Thyroid gland (tissue), 4 donors: ENCODE measurements around the gene ACSM3. TPM values are rescaled to one million over a fixed set of nuclear protein-coding genes. Genes with fewer than 3 reads are reported as not detected.

Experiments used
- DNase-seq, 2 donors: peaks; one replicate each; pipeline ENCODE4 v3.0.0-alpha.2; 2019
- H3K27ac ChIP-seq, 3 donors: fragments of 200-600 bp; sonication (generic); 1 replicate in 2 of 3; 2 replicates in 1 of 3; pipeline ENCODE4 v1.5.1; 2016 to 2019; ENCODE audit warnings: mild to moderate bottlenecking in 1 of 3, moderate library complexity in 1 of 3
- H3K27me3 ChIP-seq: fragments of 200-600 bp; sonication (generic); one replicate; pipeline ENCODE4 v1.5.1; 2019
- H3K36me3 ChIP-seq, 2 donors: fragments of 200-600 bp; sonication (generic); one replicate each; pipeline ENCODE4 v1.5.1; 2016 to 2019
- H3K4me1 ChIP-seq, 2 donors: fragments of 200-600 bp; sonication (generic); one replicate each; pipeline ENCODE4 v1.5.1; 2017 to 2019
- H3K4me3 ChIP-seq, 3 donors: fragments of 200-600 bp; sonication (generic); replicated peaks in 1 of 3; 1 replicate in 2 of 3; 2 replicates in 1 of 3; pipeline ENCODE4 v1.5.1; 2016; ENCODE audit warnings: mild to moderate bottlenecking in 1 of 3
- H3K9me3 ChIP-seq: fragments of 200-600 bp; sonication (generic); one replicate; pipeline ENCODE4 v1.5.1; 2017
- POLR2A ChIP-seq, 2 donors: fragments of 450-650 bp; IDR thresholded peaks; one replicate each; pipeline ENCODE4 v1.6.1; 2017; ENCODE audit warnings: antibody characterized with exemption in 2 of 2, mild to moderate bottlenecking in 2 of 2, moderate library complexity in 1 of 2
- WGBS, 2 donors: methylation state at CpG; one replicate each; pipeline ENCODE4 v1.1.5; 2017; 5-methylcytosine and 5-hydroxymethylcytosine counted together
- intact Hi-C: fragments of 100-400 bp; cut with DNase I; formaldehyde crosslinking; loops from one replicate; pipeline ENCODE4 v1.15.1; 2023
- total RNA-seq, 4 donors: library from RNA; depleted of rRNA; stranded (reverse); fragments of >200 nt; gene quantifications; one replicate each; pipeline ENCODE4 v1.2.3, GENCODE V29; 2016
- TF ChIP-seq, protein P1 (sequence below), 6 experiments: fragments of 200-600 bp in 3 of 6; fragments of 450-650 bp in 3 of 6; sonication (generic) in 3 of 6; IDR thresholded peaks; one replicate each; pipeline ENCODE4 v1.5.1; 2016 to 2019; ENCODE audit warnings: antibody characterized with exemption in 6 of 6, mild to moderate bottlenecking in 2 of 6, inconsistent platforms in 1 of 6, moderate library complexity in 1 of 6

ACSM3 gene
- total RNA-seq, 4 donors from 2014 or later, result 1.2 to 1.7 (median 1.6) TPM; not detected in 1

DNA sequence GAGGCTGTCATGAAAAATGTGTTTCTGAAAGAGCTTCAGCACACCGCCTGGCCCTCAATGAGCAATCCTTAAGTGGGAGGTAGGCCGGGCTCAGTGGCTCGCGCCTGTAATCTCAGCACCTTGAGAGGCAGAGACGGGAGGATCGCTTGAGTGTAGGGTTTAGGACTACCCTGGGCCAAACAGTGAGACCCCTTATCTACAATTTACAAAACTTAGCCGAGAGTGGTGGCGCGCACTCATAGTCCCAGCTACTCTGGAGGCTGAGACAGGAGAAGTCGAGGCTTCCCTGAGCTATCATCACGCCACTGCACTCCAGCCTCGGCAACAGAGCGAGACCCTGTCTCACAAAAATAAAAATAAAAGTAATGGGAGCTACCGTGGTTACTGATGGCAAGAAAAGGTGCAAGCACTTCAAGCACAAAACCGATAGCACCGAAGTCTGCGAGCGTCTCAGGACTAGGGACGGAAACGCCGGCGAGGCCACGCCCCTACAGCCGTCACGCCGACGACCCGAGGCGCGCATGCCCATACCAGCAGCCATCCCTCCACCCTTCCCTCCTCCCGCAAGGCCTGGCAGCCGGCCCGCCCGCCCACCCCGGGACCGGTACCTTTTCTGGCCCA, 22.8 kb upstream of the ACSM3 start:
- TF ChIP-seq POLR2A (IDR thresholded peaks at IDR 0.05), result peak in 1 of 2 donors; percentile 40
- TF ChIP-seq, protein P1, sequence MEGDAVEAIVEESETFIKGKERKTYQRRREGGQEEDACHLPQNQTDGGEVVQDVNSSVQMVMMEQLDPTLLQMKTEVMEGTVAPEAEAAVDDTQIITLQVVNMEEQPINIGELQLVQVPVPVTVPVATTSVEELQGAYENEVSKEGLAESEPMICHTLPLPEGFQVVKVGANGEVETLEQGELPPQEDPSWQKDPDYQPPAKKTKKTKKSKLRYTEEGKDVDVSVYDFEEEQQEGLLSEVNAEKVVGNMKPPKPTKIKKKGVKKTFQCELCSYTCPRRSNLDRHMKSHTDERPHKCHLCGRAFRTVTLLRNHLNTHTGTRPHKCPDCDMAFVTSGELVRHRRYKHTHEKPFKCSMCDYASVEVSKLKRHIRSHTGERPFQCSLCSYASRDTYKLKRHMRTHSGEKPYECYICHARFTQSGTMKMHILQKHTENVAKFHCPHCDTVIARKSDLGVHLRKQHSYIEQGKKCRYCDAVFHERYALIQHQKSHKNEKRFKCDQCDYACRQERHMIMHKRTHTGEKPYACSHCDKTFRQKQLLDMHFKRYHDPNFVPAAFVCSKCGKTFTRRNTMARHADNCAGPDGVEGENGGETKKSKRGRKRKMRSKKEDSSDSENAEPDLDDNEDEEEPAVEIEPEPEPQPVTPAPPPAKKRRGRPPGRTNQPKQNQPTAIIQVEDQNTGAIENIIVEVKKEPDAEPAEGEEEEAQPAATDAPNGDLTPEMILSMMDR (IDR thresholded peaks at IDR 0.05), result no peak
- WGBS, 2 donors, result 0 to 1% methylated on average over 18 to 22 of the region's 36 CpGs
- H3K27me3 ChIP-seq, result no peaks in the 10 kb centered on the region
- DNase-seq, result peak; percentile 90 to 91
- no peaks in the 10 kb centered on the region for H3K9me3 ChIP-seq
- peaks cover 12 to 16% of the 10 kb centered on the region in 2 donors for H3K36me3 ChIP-seq
- peak overlapping the region; percentile 91 to 95 (median 91) for H3K27ac ChIP-seq
- intact Hi-C loops, result no loop called here
- peaks cover 9 to 22% of the 10 kb centered on the region in 2 donors for H3K4me1 ChIP-seq
- H3K4me3 ChIP-seq, result peak overlapping the region; percentile 69 to 97 (median 77)

DNA sequence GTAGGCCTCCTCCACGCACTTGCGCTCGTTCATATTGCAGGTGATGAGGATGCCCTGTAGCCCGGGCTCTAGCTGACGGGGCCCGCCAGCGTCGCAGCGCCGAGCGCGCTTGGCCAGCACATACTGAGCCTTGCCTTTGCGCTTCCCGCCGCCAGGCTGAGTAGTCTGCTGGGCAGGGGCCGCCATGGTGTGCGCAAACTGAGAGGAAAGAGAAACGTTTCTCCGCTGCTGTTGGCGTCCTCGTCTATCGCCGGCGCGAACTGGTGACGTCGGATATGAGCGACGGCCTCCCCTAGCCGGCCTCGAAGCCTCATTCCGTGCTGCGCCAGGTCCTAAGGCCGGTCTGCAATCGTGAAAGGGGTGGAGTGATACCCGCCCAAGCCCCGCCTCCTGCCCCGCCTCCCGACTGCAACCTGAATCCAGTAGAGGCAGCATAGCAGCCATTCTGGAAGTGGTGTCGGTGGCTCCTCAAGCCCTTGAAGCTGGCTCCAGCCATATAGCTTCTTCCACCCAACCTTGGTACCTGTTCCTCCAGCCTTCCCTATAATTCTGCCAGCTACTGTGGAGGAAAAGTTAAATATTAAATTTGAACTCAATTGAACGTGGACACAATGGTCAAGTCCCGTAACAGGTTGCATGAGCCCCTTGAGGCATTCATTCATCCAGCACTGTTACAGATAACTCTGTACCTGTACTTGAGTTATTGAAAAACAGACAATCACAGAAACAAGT, 22.1 kb upstream of the ACSM3 start, which contains the start of gene THUMPD1:
Gene THUMPD1, minus strand, starts transcription at position 265 of the 732 bp plus-strand sequence. Its CDS starts 79 bp downstream, at position 186.
- peaks cover 5 to 9% of the 10 kb centered on the region in 2 donors for H3K36me3 ChIP-seq
- peak in 1 of 2 donors; percentile 76 for TF ChIP-seq POLR2A (IDR thresholded peaks at IDR 0.05)
- TF ChIP-seq, protein P1 (IDR thresholded peaks at IDR 0.05), result peak in 2 of 6 experiments; percentile 10 to 28
- H3K27me3 ChIP-seq, result no peaks in the 10 kb centered on the region
- intact Hi-C loops, result no loop called here
- peak within 1 kb of the TSS; percentile 69 to 97 (median 77) for H3K4me3 ChIP-seq
- H3K9me3 ChIP-seq, result no peaks in the 10 kb centered on the region
- H3K4me1 ChIP-seq, result peaks cover 9 to 22% of the 10 kb centered on the region in 2 donors
- 8 to 19% methylated on average over 5 to 17 of the region's 42 CpGs for WGBS, 2 donors
- peak; percentile 93 to 96 for DNase-seq
- peak within 1 kb of the TSS; percentile 91 to 95 (median 91) for H3K27ac ChIP-seq

DNA sequence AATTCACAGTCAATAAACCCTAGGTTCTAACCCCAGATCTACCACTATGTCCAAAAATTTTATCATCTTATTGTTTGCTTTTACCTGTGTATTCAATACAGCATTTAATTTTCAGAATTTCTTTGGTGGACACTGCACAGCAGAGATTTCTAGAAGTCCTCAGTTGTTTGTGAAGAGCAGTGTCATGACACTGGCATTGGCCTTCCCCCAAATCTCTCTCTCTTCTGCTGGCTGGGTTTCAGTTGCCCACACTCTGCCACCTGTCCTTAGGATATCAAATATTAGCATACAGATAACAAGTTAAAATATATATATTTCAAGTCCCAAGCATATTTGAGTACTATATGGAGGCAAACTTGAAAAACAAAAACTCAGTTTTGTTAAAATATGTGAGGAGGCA, 20.2 kb upstream of the ACSM3 start:
- DNase-seq, result no peak
- TF ChIP-seq, protein P1 (IDR thresholded peaks at IDR 0.05), result no peak
- TF ChIP-seq POLR2A (IDR thresholded peaks at IDR 0.05), result no peak
- no peaks in the 10 kb centered on the region for H3K9me3 ChIP-seq
- H3K27me3 ChIP-seq, result no peaks in the 10 kb centered on the region
- peaks cover 0 to 3% of the 10 kb centered on the region in 2 donors for H3K36me3 ChIP-seq
- H3K27ac ChIP-seq, result no peak overlapping the region
- intact Hi-C loops, result no loop called here
- H3K4me3 ChIP-seq, result no peak overlapping the region
- H3K4me1 ChIP-seq, result peaks cover 9 to 18% of the 10 kb centered on the region in 2 donors

DNA sequence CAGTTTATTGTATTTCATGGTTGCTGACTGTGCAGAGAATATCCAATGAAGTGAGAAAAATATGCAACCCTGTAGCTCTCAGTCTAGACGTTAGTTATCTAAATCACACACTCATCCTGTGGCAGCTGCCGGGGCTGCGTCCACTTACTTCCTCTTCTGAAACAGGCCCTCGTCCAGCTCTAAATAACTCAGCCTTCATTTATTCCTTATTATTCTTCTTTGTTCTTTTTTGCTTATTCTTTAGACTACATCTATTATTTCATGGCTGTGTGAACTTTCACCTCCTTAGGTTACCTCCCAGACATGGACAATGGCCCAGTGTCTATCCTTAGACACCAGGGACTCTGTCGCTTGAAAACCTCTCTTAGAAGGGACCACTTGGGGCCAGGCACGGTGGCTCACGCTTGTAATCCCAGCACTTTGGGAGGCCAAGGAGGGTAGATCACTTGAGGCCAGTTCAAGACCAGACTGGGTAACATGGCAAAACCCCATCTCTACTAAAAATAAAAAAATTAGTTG, 18.8 kb upstream of the ACSM3 start:
- H3K4me3 ChIP-seq, result no peak overlapping the region
- no peak overlapping the region for H3K27ac ChIP-seq
- peaks cover 6 to 9% of the 10 kb centered on the region in 2 donors for H3K4me1 ChIP-seq
- no peaks in the 10 kb centered on the region for H3K27me3 ChIP-seq
- no peak for DNase-seq
- TF ChIP-seq POLR2A (IDR thresholded peaks at IDR 0.05), result no peak
- TF ChIP-seq, protein P1 (IDR thresholded peaks at IDR 0.05), result no peak
- no peaks in the 10 kb centered on the region for H3K36me3 ChIP-seq
- intact Hi-C loops, result no loop called here
- no peaks in the 10 kb centered on the region for H3K9me3 ChIP-seq
- 64 to 66% methylated on average over 7 of the region's 7 CpGs for WGBS, 2 donors
